8988T (cell line): ENCODE measurements around the gene GFI1B.
"Not testable (repeated sequence)": the region's sequence is repeated elsewhere in the genome, so short reads cannot be mapped to it uniquely, and the experiment has no call there.

Source experiments
- DNase-seq: peaks from one replicate; pipeline ENCODE4 v3.0.0; 2011

GFI1B gene

DNA sequence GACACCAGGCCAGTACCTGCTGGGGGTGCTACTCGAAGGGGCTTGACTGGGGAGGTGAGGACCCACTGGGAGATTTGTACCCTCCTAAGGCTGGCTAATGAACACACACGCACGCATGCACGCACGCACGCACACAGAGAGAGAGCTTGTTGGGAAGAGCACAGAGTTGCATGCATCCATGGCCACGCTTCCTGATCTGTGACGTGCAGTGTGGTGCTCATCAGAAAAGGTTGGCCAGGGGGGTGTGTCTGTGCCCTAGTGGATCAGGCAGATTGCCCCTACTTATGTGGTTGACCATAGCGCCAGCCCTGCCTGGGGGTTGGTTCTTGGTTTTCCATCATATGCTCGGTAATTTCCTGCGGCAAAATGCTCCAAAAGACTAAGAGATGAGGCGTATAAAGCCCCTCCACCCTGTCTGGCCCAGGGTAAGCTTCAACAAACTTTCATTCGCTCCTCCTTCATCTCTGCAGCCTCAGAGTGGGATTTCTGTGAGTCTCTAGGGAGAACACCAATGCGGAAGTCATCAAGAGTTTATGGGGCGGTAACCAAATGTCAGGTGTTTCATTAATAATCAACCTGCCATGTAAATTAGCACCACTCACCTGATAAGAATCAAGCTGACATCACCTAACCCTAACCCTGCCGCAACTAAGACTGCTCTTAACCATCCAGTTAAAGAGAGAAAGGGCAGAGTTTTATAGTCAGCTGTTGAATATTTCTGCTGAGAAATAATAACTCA is 8.0 kb upstream of the GFI1B start:
- DNase-seq = no peak

DNA sequence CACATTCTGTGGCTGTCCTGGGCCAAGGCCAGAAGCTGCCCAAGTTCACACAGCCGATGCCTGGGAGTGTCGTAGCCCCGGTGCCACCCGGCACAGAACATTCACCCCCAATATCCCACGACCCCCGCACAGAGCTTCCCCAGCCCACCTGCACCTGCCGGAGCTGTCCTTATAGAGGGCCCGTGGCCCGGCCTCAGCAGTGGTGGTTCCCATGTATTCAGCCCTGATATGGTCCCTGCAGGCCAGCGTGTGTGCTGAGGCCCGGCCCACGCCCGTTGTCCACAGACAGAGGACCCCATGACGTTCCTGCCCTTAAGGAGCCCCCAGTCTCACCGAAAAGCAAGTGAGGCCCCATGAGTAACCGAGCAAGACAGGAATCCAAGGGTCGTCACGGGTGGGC is 5.3 kb upstream of the GFI1B start:
- no peak for DNase-seq

DNA sequence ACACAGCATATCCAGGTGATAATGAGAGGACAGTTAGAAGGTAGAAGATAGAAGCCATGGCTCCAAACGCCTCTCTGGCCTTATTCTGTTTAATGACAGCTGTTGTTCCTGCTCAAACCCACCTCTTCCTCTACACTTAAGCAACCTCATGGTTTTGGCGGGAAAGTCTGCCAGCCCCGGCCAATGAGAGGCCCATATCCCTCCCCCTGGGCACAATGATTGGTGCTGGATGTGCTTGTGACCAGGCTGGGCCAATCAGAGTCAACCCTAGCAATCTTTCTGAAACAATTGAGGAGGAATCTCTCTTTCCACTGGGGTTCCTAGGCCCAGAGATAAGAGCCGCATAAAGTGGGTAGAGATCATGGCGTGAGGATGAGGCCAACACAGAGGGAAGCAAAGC is 4.8 kb upstream of the GFI1B start:
- DNase-seq = no peak

DNA sequence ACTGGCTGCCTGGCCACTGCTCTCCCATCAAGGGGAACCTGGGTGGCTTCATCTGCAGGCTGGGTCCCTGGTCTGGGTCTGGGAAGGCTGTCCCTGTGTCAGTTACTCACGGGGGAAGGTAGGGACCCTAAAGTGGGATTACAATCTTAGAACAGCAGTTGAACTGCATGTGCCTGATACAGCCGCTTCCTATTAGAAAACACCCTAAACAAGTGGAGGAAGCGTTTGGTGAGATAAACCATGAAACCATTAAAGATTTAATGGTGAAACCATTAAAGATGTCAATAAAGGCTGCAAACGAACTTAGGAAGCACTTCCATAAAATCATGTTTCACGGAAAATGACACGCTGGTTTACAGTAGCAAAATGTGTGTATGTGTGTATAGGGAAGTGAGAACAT is 2.5 kb upstream of the GFI1B start:
- no peak for DNase-seq

DNA sequence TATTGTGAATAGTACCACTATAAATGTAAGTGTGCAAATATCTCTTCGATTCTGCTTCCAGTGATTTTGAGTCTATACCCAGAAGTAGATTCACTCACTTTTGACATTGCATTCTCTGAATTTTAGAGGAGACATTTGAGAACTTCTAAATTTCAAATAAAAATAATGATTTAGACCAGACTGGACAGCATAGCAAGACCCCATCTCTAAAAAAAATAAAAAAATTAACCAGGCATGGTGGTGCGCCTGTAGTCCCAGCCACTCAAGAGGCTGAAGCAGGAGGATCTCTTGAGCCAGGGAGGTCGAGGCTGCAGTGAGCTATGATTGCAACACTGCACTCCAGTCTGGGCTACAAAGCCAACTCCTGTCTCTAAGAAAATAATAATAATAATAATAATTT is 1.9 kb upstream of the GFI1B start:
- DNase-seq = no peak

DNA sequence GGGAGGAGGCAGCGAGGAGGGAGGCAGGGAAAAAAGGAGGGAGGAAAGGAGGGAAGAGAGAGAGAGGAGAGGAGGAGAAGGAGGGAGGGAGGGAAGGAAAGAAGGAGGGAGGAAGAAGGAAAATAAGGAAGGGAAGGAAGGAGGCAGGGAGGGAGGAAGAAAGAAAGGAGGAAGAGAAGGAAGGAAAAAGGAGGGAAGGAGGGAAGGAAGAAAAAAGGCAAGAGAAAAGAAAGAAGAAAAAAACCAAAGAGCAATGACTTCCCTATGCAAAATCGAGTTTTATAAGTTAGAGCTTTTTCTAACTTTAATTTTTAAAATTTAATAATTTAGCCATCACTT is 413 bp upstream of the GFI1B start:
- DNase-seq = no peak

DNA sequence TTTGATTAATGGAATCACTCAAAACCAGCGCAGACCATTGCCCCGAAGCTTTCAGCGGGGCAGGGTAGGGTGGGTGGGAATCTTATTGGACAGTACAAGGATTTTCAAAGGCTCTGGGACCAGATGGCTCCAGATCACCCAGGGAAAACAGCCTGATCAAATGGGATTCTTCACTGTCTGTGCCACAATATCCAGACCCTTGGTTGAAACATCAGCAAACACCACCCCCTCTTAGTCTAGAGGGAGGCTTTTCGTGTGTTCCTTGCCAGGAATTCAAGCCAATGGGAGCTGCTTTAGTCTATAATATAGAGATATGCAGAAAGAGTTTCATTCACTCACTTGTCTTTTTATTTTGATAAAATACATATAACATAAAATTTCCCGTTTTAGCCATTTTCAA is 1.7 kb downstream of the GFI1B start:
- DNase-seq = no peak

DNA sequence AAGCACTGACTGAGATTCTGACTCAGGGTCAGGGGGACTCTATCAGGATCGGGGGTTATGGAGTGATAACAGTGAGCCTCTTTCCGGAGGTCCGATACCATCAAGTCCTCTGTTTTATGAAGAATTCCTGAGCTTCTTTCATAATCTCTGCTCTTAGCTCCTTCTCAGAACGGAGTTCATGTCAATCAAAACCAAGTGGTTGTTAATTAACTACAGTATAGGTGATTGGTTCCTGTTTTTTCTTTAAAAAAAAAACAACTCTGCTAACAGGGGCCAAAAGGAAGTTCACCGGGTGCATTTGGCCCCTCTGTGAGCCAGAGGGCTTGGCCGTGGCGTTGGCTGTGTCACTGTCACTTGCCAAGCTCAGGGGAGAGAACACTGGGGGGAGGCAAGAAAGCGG is 4.0 kb downstream of the GFI1B start:
- no peak for DNase-seq

DNA sequence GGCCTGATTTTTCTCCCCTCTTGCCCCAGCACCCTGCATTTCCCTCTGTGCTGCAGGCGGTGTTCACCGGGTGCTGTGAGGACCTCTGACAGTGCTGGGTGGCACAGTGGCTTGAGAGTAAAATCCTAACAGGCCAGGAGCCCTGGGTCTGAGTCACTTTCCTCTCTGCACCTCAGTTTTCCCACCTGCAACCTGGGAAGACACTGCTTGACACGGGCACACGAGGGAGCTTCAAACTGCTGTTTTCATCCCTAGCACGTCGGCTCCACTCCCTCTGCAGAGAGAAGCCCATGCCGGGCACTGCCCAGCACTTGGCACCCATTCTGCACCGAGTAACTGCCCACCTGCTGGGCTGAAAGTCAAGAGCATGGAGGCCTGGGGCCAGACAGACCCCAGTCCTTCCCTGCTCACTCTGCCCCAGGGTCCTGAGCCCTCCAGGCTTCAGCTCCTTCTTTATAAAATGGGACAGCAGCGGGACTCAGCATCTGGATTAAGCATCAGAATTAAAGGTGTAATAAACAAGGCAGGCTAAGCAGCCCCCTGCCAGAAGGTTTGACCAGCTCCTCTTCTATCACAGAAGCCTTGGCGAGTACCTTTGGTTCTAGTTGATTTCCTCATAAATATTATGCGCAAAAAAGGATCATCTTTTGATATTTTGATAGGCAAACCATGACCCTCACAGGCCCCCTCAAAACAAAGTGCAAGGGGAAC is 5.2 kb downstream of the GFI1B start:
- no peak for DNase-seq

DNA sequence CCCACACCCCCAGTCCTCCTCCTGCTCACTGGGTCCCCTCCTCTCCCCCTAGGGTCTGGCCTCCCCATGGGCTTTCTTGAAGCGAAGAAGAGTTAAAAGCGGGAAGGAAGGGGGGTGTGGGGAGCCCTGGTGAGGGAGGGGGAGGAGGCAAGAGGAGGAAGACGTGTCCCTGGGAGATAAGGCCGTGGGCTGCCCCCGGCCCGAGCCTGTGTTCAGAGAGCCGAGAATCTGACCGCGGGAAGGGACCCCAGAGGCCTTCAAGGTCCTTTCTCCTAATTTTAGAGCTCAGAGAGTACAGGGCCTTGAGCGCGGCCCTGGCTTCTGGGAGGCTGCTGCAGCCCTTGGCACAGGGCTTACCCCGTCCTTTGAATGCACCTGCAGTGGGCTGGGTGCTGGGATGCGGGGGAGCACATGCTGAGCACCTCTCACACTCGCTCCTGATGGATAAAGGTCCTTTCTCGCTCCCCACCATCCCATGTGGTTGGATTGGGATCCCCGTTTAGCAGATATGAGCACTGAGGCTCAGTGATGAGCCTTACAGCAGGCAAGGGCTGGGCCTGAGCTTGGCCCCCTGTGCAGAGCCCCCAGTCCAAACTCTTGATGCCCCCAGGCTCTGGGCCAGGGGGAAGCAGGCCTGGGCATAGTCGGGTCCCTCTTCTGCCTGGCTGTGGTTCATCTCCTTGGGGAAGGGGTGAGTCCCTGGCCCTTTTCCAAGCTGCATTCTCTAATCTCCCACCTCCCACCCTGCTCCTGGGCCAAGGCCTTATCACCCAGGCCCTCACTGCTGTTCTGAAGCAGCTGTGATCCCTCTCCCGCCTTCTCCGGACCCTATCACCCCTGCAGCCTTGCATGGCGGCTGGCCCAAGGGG is 5.9 kb downstream of the GFI1B start:
- no peak for DNase-seq

DNA sequence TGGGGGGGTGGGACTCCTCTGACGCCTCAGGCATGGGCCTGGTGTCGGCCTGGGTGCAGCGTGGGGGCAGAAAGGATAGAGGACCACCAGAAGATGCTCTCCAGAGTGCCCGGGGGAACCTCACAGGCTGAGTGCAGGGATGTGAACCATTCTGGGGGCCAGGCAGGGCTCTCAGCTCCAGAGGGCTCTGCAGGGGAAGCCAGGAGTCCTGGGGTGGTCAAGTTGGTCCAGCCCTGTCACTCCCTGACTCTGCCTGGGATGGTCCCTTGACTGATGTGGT is 6.5 kb downstream of the GFI1B start:
- DNase-seq = no peak

DNA sequence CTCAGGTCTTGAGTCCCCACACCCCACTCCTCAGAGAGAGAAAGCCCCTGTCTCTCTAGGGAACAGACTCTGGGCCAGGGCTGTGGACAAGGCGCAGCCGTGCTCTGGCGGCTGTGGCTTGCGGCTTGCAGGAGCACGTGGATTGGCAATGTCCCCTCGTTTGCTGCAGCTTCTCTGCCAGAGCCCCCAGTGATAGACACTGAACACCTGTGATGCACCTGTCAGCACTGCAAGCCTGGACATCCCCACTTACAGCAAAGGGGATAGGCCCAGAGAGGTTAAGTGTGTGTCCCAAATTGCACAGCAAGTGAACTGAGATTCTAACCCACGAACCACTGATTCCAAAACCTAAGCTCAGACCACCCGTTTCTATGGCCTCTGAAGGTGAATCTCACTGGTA is 7.0 kb downstream of the GFI1B start:
- no peak for DNase-seq

DNA sequence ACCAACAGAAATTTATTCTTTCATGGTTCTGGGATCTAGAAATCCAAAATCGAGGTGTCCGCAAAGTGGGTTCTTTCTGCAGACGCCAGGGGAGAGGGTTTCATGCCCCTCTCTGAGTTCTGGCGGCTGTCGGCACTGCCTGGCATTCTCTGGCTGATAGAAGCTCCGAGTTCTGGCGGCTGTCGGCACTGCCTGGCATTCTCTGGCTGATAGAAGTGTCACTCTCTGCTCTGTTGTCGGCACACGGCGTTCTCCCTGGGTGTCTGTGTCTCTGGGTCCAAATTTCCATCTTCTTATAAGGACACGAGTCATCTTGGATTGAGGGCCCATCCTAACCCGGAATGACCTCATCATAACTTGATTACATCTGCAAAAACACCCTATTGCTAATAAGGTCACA is 7.6 kb downstream of the GFI1B start:
- no peak for DNase-seq

DNA sequence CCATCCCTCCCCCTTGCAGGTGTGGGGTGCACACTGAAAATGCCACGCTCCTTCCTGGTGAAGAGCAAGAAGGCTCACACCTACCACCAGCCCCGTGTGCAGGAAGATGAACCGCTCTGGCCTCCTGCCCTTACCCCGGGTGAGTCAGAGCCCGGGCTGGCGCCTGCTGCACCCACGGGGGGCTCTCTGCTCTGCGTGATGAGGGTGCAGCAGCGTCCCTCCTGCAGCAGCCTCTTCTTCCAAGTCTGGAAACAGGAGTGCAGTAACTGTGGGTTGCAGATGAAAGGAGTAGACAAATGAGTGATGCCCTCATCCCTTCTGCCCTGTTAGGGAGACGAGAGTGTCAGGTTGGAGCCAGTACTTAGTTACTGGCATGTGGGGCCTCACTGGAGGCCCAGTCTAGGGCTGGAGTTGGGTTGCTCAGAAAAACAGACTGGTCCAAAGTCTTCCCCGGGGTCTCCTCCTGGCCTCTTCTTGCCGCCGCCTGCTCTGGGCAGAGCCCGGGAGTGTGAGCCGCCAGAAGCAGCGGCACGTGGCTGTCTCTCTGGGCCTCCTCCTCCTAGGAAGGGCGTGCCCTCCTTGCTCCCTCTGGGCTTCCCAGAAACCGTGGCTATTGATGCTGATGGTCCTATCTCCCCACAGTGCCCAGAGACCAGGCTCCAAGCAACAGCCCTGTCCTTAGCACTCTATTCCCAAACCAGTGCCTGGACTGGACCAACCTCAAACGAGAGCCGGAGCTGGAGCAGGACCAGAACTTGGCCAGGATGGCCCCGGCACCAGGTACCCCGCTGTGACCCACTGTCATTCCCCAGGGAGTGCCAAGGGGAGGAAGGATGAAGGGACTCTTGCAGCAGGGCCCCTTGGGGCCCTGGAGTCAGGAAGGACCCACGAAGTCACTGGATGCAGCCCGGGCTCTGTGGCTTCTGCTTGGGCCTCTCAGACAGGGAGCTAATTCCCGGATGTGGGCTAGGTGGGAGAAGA is 8.4 kb downstream of the GFI1B start:
- DNase-seq = no peak

DNA sequence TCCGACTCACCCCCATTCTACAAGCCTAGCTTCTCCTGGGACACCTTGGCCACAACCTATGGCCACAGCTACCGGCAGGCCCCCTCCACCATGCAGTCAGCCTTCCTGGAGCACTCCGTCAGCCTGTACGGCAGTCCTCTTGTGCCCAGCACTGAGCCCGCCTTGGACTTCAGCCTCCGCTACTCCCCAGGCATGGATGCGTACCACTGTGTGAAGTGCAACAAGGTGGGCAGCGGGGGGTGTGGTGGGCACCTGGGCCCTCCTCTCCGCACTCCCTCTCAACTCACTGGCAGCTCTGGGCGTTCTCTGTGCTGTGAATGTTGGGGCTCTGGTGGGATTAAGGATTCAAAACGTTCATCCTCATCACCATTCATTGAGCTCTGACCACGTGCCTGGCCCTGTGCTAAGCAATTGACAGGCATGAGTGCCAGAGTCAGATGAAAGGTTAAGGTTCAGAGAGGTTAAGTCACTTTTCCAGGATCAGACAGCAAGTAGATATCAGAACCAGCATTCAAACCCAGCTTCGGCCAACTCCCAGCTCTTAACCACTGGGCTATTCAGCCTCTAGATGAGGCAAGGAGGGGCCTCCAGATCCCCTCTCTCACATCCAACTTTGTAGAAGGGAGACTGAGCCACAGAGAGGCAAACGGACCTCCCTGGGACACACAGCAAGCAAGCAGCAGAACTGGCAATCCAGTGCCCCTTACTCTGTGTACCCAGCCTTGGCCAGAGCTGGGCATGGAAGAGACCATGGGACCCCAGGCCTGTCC is 9.9 kb downstream of the GFI1B start:
- DNase-seq = no peak

DNA sequence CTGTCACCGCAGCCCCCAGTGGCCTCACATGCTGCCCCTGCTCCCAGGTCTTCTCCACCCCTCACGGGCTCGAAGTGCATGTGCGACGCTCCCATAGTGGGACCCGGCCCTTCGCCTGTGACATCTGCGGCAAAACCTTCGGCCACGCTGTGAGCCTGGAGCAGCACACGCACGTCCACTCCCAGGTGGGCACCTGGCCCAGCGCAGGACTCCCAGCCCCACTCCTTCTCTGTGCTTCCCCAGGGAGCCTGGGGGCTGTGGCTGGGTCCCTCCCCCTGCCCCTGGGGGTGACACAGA is 10.5 kb downstream of the GFI1B start:
- DNase-seq = no peak

DNA sequence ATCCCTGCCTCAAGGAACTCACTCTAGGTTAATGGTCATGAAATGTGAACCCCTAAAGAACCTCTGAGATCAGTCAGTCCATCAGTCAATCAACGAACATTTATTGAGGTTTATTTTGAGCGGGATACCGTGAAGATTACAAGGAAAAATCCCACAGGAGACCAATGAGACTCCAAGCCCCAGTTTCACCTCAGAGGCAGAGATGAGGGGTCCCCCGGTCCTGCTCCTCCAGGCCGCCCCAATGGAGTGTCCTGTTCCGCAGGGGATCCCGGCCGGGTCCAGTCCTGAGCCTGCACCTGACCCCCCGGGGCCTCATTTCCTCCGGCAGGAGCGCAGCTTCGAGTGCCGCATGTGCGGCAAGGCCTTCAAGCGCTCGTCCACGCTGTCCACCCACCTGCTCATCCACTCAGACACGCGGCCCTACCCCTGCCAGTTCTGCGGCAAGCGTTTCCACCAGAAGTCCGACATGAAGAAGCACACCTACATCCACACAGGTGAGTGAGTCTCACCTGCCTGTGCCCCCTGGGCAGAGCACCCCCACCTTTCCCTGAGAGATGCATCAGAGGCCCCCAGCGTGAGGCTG is 11.0 kb downstream of the GFI1B start:
- DNase-seq = no peak

DNA sequence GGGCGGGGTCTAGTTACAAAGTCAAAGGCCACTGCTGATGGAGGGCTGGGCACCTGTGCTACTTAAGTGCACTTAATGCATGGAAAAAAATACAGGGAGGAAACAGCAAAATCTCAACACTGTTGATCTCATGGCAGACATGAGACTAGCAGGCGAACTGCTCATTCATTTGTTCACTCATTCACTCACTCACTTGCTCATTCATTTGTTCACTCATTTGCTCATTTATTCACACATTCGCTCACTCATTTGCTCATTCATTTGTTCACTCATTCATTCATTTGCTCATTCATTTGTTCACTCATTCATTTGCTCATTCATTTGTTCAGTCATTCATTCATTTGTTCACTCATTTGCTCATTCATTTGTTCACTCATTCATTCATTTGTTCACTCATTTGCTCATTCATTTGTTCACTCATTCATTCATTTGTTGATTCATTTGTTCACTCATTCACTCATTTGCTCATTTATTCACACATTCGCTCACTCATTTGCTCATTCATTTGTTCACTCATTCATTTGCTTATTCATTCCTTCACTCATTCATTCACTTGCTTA is 11.6 kb downstream of the GFI1B start:
- not testable (repeated sequence) for DNase-seq

DNA sequence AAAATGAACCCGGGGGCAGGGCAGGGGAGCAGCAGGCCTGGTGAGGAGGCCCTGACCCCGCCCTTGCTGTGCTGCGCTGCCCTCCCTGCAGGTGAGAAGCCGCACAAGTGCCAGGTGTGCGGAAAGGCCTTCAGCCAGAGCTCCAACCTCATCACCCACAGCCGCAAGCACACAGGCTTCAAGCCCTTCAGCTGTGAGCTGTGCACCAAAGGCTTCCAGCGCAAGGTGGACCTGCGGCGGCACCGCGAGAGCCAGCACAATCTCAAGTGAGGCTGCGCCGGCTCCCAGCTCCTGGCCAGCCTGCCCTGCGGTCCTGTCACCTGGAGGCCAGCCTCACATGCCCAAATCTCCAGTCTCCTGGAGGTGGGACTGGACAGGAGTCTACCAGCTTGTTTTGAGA is 12.3 kb downstream of the GFI1B start:
- DNase-seq = no peak

DNA sequence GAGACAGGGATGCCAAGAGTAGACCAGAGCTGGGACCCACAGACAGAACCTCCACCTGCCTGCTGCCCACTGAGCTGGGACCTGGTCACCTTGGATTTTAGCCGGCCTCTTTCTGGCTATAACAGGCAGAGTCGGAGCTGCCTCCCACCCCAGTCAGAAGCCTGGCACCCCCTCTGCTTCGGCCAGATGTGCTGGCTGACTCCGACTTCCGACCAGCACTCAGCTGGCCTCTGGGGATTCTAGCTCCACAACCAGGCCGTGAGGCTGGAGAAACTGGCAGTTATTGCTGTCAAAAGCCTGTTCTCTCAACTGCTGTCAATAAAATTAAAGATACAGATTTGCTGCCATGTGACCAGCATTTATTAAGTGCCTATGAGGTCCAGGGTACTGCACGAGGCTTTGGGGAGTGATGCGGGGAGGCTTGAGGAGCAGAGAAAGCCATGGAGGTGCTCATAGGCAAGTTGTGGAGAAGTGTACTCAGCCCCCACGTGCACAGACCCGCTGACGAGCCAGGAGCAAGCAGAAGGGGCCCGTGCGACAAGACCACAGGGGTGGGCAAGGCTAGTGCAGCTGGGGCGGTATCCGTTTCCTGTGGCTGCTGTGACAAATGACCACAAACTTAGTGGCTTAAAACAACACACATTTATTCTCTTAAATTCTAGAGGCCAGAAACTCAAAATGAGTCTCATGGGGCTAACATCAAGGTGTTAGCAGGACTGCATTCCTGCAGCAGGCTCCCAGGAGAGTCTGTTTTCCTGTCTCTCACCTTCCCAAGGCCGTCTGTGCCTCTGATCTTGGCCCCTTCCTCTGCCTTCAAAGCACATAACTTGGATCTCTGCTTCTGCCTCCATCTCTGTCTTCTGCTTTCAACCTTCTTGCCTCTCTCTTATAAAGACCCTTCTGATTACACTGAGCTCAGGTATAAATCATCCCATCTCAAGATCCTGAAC is 13.1 kb downstream of the GFI1B start:
- no peak for DNase-seq
